GM21576 (cell line): ENCODE measurements around the gene GPSM1.
"Not testable (repeated sequence)": the region's sequence is repeated elsewhere in the genome, so short reads cannot be mapped to it uniquely, and the experiment has no call there.

Experiments used
- ATAC-seq: cut with Tn5 transposase; IDR thresholded peaks from one replicate; pipeline ENCODE4 v1.9.1; 2021; ENCODE audit warnings: mild to moderate bottlenecking, moderate library complexity; ENCODE audit not compliant: unreplicated experiment

Gene GPSM1

DNA sequence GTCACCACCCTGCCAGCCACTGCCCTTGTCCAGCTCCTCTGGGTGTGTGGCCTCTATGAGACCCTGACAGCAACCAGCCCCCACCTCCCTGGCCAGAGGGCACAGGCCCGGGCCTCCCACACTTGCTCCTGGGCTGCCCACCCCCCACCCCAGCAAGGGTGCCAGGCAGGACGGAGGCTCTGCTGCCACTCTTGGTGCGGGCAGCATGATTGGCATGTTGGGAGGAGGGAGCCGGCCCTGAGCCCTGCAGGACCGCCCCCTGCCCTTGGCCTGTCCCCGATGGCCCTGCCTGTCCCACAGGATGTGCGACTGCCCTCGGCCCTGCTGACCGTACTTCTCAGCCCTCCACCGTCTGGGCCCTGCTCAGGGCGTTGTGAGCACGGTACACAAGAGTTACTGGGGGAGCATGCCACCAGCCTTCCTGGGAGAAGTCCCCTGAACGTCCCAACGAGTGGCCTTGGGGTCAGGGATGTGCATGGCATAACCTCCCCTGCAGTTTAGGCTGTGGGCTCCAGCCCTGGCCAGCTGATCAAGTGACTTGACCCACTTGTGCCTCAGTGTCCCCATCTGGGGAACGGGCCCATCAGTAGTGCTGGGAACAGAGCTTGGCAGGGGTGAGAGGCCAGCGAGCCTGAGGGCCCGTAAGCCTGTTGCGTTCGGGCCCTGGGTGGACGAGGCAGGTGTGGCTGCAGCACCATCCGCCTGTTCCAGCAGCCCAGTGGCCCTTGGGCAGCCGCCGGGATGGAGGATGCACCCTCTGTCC is 16.0 kb downstream of the GPSM1 start:
- no peak for ATAC-seq

DNA sequence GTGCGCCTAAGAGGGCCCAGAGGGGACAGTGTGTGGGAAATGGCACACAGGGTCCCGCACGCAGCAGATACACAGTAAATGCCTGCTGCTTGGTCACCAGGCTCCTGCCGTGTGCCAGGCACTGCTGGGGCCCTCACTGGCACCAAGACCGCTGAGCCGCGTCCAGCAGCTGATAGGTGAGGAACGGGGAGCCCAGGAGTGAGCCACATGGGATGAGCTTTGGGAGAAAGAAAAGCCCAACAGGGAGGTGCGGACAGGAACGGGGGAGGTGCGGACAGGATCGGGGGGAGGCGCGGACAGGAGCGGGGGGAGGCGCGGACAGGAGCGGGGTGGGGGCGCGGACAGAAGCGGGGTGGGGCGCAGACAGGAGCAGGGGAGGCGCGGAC is 16.5 kb downstream of the GPSM1 start:
- ATAC-seq = no peak

DNA sequence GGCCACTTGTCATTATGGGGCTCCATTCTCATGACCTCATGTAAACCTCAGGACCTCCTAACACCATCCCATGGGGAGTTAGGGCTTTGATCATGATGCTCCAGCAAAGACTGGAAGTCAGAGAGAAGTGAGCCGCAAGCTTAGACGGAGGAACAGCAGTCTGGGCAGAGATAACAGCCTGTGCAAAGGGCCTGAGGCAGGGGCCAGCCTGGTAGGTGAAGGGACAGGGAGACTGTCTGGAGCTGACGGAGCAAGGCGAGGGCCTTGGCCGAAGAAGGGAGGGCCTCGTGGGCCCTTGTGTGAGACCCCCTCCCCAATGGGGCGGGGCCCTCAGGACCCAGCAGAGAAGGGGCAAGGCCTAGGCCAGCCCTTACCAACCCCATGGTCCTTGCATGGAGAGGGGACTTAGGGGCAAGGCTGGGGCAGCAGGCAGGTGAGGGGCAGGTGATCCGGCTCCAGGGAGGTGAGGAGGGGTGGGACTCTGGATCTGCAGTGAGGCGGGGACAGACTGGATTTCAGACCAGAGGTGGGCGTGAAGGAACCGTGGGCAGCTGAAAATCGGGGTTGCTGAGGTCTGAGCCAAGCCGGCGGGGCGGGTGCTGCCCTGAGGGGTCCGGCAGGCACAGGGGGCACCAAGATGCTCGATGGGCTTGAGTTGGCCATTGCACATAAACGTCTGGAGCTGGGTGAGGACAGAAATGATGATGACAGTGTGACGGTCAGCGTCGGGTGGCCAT is 17.4 kb downstream of the GPSM1 start:
- ATAC-seq = no peak

DNA sequence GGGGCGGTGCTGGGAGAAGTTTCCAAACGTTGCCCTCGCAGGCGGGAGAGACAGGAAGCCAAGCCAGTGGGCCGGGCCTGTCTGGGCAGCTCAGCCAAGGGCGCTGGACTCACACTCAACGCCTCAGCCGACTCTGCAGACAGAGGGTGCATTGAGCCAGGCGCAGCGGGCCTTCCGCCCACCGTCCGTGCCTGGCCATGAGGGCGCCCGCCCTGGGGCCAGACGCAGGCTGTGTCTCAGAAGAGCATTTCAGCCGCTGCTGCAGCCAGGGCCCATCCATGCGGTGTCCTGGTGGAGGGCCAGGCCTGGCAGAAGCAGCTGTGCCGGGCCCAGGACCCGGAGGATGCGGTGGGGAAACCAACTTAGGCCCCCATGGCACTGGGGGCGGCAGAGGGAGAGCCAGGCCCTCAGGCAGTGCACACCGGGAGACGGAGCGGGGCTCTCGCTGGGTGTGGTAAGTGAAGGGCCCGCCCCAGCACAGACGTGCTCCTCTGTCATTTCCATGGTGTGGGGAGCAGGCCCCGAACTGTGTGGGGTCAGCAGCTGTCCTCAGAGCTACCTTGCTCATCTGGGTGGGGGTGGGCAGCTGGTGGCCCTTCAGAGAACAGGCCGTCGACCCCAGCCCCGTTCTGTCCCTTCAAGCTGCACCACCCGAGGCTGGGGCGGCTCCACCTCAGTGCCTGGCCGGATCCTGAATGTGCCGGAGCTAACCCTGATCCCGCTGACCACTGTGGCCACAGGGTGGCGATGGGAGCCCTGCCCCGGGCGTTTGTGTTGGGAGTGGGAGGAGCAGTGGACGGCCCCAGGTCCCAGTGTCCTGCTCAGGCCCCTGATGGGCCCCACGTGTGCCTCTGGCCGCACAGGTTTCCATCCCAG is 18.2 kb downstream of the GPSM1 start:
- no peak for ATAC-seq

DNA sequence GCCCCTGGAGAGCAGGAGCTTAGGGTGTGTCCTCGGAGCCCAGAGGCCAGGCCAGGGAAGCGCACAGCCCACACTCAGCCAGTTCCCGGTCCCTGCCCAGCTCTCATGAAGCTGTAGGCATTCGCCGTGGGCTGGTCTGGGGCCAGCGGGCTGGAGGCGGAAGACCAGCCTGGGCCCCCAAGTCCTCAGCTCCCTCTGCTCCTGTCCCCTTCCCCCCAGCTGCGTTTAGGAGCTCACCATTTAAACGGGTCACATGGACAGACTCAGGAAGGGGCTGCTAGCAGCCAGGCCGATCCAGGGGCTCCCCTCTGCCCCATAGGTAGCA is 18.8 kb downstream of the GPSM1 start:
- ATAC-seq = no peak

DNA sequence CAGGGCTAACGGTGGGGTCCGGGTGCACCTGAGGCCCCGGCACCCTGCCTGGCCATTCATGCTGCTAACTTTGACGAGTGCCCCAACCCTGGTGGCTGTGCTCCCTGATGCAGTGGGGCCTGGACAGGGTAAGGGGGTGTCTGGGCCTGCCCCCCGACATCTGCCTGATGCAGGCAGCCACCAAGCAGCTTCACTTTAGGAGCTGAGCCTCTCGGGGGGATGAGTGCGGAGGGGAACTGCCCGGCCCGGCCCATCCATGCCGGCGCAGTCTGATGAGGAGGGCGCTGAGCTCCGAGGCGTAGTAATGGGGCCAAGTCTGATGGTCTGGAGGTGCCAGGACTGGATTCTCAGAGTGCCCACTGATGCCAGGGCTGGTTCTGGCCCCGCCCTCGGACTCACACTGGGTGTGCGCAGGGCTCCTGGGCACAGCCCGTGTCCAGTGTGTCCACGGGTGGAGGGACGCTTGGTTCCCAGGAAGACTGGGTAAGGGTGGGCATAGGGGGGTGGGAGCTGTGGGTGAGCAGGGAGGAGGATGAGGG is 19.7 kb downstream of the GPSM1 start:
- ATAC-seq = no peak

DNA sequence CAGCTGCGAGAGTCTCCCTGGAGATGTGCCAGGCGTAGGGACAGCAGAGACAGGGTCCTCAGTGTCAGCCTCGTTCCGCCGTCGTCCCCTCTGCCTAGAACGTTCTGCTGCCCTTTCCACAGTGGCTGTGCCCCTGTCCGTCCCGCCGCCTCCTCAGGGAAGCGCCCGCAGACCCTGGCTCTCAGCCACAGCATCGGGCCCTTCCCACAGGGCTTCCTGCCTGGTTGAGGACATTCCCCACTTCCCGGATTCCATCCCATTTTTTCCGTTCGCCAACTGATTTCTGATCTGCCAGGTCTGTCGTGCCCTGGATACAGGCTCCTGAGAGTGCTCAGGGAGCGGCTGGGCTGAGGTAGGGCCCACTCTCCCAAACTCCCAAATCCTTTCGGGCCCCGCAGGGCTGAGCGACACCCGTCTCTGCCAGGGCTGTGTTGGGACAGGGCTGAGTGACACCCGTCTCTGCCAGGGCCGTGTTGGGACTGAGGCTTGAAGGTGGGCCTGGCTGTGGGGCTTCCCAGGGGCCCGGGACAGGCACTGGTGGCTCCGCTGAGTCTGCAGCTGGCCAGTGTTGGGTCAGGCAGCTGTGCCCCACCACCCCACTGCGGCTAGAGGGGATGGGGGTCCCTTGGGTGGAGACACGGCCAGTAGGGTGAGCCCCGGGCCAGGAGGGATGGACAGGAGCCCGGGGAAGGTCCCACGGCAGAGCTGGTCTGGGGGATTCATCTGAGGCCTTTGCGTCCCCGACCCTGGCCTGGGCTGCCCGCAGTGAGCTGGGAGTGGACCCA is 20.3 kb downstream of the GPSM1 start:
- ATAC-seq = no peak

DNA sequence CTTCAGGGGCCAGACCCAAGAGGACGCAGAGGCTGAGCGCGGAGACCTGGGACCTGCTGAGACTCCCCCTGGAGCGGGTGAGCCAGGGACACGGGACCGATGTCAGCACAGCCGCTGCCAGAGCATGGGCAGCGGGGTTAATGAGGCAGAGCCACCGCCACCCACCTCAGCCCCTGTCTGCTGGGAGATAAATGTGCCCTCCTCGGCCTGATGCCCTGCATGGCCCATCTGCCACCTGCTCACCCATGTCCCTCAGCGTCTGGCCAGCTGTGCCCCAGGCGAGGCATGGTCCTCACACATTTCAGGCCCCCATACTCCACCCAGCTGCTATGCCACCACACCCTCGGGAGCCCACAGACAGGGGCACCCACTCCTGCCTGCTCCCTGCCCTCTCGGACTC is 21.4 kb downstream of the GPSM1 start:
- no peak for ATAC-seq

DNA sequence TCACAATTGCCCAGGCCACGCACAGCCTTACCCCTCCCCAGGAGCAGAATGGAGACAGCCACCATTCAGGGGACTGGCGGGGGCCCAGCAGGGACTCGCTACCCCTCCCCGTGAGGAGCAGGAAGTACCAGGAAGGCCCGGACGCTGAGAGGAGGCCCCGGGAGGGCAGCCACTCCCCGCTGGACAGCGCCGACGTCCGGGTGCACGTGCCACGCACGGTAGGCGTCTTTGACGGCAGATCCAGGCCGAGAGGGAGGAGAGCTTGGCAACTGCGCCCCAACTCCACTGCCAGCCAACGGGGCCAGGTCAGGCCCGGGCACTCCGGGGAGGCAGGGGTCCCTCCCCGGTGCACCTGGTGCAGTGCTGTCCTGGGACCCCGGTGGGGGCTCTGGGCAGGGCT is 22.2 kb downstream of the GPSM1 start:
- ATAC-seq = no peak

DNA sequence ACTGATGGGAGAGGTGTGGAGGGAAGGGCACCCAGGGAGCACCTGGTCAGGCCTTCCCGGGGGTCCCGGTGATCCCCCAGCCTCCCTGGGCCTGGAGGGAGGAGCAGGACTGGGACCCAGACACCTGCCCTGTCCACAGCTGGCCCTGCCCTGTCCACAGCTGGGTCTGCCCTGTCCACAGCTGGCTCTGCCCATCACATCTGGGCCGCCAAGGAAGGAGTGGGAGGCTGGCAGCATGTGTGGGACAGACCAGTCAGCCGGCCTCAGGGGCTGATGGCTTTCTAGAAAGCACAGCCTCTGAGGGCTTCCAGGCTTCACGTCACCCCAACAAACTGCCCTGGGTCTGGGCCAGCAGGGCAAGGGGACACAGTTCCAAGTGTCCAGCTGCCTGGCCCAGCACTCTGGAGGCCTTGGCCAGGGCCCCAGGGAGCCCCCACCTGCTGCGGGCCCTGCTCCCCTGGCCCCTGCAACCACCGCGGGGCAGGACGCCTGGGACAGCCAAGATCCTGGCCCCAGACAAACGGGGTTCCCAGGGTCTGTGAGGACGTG is 24.0 kb downstream of the GPSM1 start:
- no peak for ATAC-seq

DNA sequence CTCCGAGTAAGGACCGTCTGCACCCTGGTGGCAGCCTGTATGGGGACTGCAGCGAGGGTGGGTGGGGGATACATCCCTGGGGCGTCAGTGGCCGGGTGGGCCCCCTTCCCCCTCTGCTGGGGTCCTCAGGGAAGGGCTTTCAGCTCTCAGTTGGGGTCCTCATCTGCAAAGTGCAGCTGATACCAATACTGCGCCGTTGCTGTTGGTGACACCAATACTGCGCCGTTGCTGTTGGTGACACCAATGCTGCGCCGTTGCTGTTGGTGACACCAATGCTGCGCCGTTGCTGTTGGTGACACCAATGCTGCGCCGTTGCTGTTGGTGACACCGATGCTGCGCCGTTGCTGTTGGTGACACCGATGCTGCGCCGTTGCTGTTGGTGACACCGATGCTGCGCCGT is 24.5 kb downstream of the GPSM1 start:
- ATAC-seq = not testable (repeated sequence)

DNA sequence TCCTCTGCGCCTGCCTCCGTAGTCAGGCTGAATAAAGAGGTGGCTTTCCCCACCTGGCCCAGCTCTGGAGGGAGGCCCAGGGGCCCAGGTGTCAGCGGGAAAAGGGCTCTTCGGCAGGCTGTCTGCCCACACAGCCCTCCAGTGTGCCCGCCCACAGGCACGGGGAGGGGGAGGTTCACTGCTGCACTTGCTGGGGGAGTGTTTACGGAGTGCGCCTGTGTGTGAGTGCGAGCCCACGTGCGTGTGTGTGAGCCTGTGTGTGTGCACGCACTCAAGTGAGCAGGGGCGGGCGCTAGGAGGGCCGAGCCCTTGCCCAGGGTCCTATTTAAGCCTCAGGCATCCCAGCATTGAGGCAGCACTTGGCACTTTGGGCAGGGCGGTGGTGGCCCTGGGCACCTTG is 25.3 kb downstream of the GPSM1 start:
- no peak for ATAC-seq

DNA sequence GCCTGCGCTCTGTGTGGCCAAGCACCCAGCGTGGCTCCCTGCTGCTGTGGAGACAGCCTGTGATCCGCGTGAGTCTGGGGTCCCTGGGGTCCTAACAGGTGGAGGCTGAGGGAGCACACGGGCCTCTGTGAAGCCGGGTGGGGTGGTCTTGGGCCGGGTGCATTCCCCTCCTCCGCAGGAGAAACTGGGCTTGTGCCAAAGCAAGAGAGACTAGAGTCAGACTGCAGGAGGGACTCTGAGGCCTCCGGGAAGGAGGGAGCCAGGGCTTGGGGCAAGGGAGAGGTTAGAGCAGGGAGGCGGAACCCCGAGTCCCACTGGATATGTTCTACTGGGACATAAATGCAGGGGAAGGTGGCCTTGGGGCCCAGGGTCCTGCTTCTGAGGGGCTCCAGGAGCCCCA is 25.7 kb downstream of the GPSM1 start:
- ATAC-seq = no peak

DNA sequence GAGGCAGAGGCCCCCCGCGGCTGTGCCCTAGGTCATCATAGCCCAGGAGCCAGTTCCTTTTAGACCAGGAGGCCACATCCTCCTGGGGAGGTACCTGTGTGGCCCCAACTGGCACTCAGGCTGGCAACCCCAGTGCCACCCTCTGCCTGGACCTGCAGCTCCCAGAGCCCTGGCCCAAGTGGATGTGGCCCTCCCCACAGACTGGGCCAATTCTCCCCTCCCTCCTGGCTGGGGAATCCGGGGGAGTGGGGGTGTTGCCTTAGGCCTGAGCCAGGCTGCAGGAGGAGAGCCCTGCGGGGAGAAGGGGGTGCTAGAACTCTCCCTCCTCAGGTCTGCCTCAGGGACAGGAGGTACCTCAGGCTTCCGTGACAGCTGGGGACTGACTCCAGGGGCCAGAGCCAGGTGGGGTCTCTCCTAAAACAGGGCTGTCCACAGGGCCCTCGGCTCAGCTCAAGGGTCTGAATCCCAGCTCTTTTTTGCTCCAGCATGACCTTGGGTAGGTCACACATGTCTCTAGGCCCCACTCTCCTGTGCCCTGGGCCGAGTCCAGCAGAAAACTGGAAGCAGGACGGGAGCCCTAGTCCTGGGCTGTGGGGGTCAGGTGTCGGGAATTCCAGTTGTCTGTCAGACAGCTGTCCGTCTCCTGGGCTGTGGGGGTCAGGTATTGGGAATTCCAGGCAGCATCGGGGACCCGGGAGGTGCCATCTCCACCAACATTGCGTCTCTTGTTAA is 26.6 kb downstream of the GPSM1 start:
- ATAC-seq = no peak

DNA sequence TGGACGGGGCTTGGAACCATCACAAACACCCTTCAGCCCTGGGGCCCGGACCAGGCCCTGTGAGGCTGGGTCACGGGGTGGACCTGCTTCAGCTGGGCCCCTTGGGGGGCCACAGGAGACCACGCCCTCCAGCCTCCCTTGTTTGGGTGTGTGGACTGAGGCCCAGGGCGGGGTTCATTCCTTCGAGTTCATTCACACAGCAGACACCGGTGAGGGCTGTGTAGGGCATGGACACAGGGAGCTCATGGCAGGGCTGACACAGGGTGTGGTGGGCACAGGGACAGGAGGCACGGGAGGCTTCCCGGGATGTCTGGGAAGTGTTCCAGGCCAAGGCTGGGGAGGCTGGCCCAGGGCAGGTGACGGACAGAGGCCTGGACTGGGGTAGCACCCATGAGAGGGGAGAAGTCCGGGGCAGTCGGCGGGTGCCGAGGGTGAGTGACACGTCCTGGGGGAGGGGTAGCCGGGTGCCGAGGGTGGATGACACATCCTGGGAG is 27.3 kb downstream of the GPSM1 start:
- no peak for ATAC-seq

DNA sequence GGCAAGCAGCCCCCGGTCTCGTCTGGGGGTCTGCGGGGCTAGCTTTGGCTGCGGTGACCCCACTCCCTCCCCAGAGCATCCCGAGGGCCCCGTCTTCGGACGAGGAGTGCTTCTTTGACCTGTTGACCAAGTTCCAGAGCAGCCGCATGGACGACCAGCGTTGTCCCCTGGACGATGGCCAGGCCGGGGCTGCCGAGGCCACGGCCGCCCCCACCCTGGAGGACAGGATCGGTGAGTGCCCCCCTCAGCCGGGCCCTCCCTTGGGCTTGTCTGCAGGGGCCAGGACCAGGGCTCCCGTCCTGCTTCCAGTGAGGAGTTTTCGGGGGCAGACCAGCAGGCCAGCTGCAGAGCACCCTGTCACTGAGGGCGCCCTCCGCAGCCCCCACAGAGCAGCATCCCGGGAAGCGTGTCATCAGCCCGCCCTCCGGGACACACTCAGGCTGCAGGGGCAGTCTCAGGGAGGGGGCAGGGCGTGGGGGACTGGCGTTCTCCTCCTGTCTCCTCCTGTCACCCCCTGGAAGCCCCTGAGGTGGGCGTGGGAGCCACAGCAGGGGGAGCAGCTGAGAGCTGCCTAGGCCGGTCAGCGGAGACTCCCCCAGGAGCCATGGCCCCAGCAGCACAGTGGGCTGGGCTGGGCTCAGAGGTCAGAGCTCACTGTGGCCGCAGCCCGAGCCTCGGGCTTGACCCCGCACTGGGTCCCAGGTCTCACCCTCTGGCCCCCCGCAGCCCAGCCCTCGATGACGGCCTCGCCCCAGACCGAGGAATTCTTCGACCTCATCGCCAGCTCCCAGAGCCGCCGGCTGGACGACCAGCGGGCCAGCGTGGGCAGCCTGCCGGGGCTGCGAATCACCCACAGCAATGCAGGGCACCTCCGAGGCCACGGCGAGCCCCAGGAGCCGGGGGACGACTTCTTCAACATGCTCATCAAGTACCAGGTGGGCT is 28.5 kb downstream of the GPSM1 start:
- ATAC-seq = no peak

DNA sequence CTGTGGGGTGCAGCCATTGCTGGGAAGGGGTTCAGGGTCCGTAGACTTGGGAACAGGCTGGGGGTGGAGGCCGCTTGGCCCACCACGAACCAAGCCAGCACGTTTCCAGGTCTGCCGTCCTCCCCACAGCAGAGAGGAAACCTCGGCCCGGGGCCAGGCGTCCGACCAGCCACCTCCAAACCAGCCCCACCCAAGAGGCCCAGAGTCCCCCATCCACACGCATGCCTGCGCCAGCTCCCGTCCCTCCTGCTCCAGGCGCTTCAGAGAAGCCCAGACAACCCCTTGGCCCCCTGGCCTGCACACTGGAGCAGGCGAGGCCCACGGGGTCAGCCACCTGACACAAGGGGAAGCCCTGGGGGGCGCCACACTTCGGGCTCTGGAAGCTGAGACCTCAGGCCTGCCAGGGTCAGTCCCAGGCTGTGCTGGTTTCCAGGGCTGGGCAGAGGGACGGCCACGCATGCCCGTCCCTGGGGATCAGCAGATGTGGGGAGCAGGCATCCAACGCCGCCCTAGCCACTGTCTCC is 29.9 kb downstream of the GPSM1 start:
- ATAC-seq = no peak

DNA sequence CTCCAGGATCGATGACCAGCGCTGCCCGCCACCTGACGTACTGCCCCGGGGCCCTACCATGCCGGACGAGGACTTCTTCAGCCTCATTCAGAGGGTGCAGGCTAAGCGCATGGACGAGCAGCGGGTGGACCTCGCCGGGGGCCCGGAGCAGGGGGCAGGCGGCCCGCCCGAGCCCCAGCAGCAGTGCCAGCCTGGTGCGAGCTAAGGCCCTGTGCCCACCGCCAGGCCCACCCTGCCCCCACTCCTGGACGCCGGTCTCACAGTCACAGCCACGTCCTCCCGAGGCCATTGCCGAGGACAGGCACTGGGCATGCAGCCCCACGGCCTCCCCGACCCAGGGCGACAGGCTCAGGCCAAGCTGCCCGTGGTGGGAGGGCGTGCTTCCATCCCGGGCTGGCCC is 30.7 kb downstream of the GPSM1 start:
- no peak for ATAC-seq
